Measurements from ENCODE around the gene INSL3.
"Not testable (repeated sequence)": the region's sequence is repeated elsewhere in the genome, so short reads cannot be mapped to it uniquely, and the experiment has no call there.

DNA sequence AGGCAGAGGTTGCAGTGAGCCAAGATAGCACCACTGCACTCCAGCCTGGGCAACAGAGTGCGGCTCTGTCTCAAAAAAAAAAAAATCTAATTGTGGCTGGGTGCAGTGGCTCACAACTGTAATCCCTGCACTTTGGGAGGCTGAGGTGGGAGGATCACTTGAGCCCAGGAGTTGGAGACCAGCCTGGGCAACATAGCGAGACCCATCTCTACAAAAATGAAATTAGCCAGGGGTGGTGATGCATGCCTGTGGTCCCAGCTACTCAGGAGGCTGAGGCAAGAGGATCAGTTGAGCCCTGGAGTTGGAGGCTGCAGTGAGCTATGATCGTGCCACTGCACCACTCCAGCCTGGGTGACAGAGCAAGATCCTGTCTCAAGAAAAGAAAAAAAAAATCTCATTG, 22.7 kb downstream of the INSL3 start:
- TF ChIP-seq, protein P1, sequence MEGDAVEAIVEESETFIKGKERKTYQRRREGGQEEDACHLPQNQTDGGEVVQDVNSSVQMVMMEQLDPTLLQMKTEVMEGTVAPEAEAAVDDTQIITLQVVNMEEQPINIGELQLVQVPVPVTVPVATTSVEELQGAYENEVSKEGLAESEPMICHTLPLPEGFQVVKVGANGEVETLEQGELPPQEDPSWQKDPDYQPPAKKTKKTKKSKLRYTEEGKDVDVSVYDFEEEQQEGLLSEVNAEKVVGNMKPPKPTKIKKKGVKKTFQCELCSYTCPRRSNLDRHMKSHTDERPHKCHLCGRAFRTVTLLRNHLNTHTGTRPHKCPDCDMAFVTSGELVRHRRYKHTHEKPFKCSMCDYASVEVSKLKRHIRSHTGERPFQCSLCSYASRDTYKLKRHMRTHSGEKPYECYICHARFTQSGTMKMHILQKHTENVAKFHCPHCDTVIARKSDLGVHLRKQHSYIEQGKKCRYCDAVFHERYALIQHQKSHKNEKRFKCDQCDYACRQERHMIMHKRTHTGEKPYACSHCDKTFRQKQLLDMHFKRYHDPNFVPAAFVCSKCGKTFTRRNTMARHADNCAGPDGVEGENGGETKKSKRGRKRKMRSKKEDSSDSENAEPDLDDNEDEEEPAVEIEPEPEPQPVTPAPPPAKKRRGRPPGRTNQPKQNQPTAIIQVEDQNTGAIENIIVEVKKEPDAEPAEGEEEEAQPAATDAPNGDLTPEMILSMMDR (IDR thresholded peaks at IDR 0.05 in 4 of 5, conservative IDR thresholded peaks at IDR 0.05 in 1 of 5): not testable (repeated sequence)
- TF ChIP-seq POLR2A (IDR thresholded peaks at IDR 0.05): not testable (repeated sequence)
